ENCODE results near the gene USP38.

- TF ChIP-seq CTCF (IDR thresholded peaks at IDR 0.05) = no peak
- TF ChIP-seq POLR2A (IDR thresholded peaks at IDR 0.05) = no peak
Measured at GRCh38 chr4:143251348-143251747, 66.6 kb downstream of the USP38 start.
